Ovary (tissue), 9 donors: ENCODE data around the gene MCAM. TPM values are rescaled to one million over a fixed set of nuclear protein-coding genes. Genes with fewer than 3 reads are reported as not detected.

ENCODE experiments used
- DNase-seq, 5 donors: peaks; one replicate each; pipeline ENCODE4 v3.0.0-alpha.2; 2019 to 2020
- H3K27ac ChIP-seq, 2 donors: fragments of 200-600 bp; one replicate each; pipeline versions ENCODE4 v1.5.1 to v1.8.0; 2019 to 2022
- H3K27me3 ChIP-seq: fragments of 200-600 bp; one replicate; pipeline ENCODE4 v1.8.0; 2022
- H3K36me3 ChIP-seq: fragments of 200-600 bp; sonication (generic); one replicate; pipeline ENCODE4 v1.5.1; 2019
- H3K4me1 ChIP-seq: one replicate; pipeline ENCODE4 v1.8.1; 2013; ENCODE audit warnings: mild to moderate bottlenecking, moderate library complexity; ENCODE audit not compliant: insufficient read depth
- H3K4me3 ChIP-seq: fragments of 200-600 bp; sonication (generic); one replicate; pipeline ENCODE4 v1.5.1; 2017
- H3K9me3 ChIP-seq, 2 donors: fragments of 200-600 bp in 1 of 2; sonication (generic) in 1 of 2; one replicate each; pipeline versions ENCODE4 v1.5.1 to v1.8.1; 2013 to 2019; ENCODE audit warnings: mild to moderate bottlenecking in 1 of 2, moderate library complexity in 1 of 2
- CTCF ChIP-seq, 3 donors: fragments of 450-650 bp in 2 of 3; fragments of 200-600 bp in 1 of 3; IDR thresholded peaks; one replicate each; pipeline versions ENCODE4 v1.5.1 to v1.8.0; 2016 to 2022; ENCODE audit warnings: antibody characterized with exemption in 3 of 3, mild to moderate bottlenecking in 1 of 3
- EP300 ChIP-seq: sonication (generic); formaldehyde crosslinking; IDR thresholded peaks from one replicate; pipeline ENCODE4 v1.6.1; 2017; ENCODE audit warnings: antibody characterized with exemption
- POLR2A ChIP-seq: fragments of 450-650 bp; IDR thresholded peaks from one replicate; pipeline ENCODE4 v1.6.1; 2017; ENCODE audit warnings: antibody characterized with exemption, mild to moderate bottlenecking, moderate library complexity
- WGBS, 3 donors: extraction: QIAGEN DNeasy Blood & Tissue Kit in 1 of 3; methylation state at CpG; one replicate each; pipeline versions ENCODE4 v1.1.5 to v1.1.7; 2013 to 2017; 5-methylcytosine and 5-hydroxymethylcytosine counted together
- intact Hi-C, 4 donors: fragments of 100-400 bp; cut with DNase I; formaldehyde crosslinking; loops; one replicate each; pipeline versions ENCODE4 v1.11.0 to v1.15.1; 2022 to 2023
- polyA plus RNA-seq, 2 donors: library from polyadenylated mRNA; stranded (reverse); fragments of 200-250 nt in 1 of 2; fragments of 350-450 nt in 1 of 2; fragmentation: Illumina TruSeq in 1 of 2; extraction: RNeasy Lipid Tissue Mini Kit (QIAGEN cat#74804) in 1 of 2; gene quantifications; one replicate each; pipeline ENCODE4 v1.2.3, GENCODE V29; 2013 to 2014
- total RNA-seq, 7 donors: library from RNA; depleted of rRNA in 2 of 7; stranded (reverse); fragments of >200 nt in 2 of 7; fragmentation: NEBNext Ultra II Directional in 3 of 7; extraction: Animal tissue kit (Norgen Biotek cat#: 25700) in 3 of 7; gene quantifications; one replicate each; pipeline versions ENCODE4 v1.1.0 to v1.2.4, GENCODE V29; 2016 to 2023
- donor health status: DM: no; HTN: no; CAD: no; lungs with moderate emphysema.
- donor health status: DM: no; HTN: no; CAD: no.
- donor health status: Bipolar disorder and iron deficiency.
- donor health status: DM: yes; HTN: yes; CAD: no.
- donor health status: DM: no; HTN: no; CAD: no.
- donor health status: DM: yes; HTN: yes; CAD: no.

Gene MCAM
- total and polyA plus RNA-seq, 9 donors, result 34.6 to 121 (median 56.8) TPM

- intact Hi-C loops, result loop anchor here in 1 of 4 donors (5.0 to 10.0 kb wide), 2 partner anchors 132 to 245 kb away; partner anchors contain the start of gene CBL
- H3K27me3 ChIP-seq, result no peaks in the 10 kb centered on the region
- peaks cover 10% of the 10 kb centered on the region for H3K4me1 ChIP-seq
- peak; percentile 51 to 81 (median 74) for DNase-seq
- H3K27ac ChIP-seq, result peak overlapping the region; percentile 20 to 60
- WGBS, 3 donors, result 0 to 2% (median 1%) methylated on average over 10 to 85 of the region's 86 CpGs
- H3K9me3 ChIP-seq, result no peaks in the 10 kb centered on the region
- no peaks in the 10 kb centered on the region for H3K36me3 ChIP-seq
- TF ChIP-seq POLR2A, result peak; percentile 39
- peak; percentile 62 to 85 (median 81) for TF ChIP-seq CTCF (IDR thresholded peaks at IDR 0.05)
- TF ChIP-seq EP300, result no peak
- peak overlapping the region; percentile 53 for H3K4me3 ChIP-seq
Observed at GRCh38 chr11:119339589-119340334, 22.8 kb upstream of the MCAM start.

- TF ChIP-seq POLR2A, result no peak
- no peak for TF ChIP-seq EP300
- TF ChIP-seq CTCF (IDR thresholded peaks at IDR 0.05), result no peak
- no peak overlapping the region for H3K27ac ChIP-seq
- H3K36me3 ChIP-seq, result no peaks in the 10 kb centered on the region
- peaks cover 10% of the 10 kb centered on the region for H3K4me1 ChIP-seq
- H3K27me3 ChIP-seq, result no peaks in the 10 kb centered on the region
- H3K9me3 ChIP-seq, result no peaks in the 10 kb centered on the region
- 37 to 47% (median 44%) methylated on average over 11 of the region's 11 CpGs for WGBS, 3 donors
- H3K4me3 ChIP-seq, result peak overlapping the region; percentile 53
- DNase-seq, result no peak
- intact Hi-C loops, result loop anchor here in 1 of 4 donors (5.0 to 10.0 kb wide), 2 partner anchors 132 to 244 kb away; partner anchors contain the start of gene CBL
Observed at GRCh38 chr11:119338965-119339588, 22.1 kb upstream of the MCAM start.

GRCh38 chr11:119338318-119338890 lies 21.5 kb upstream of the MCAM start:
- intact Hi-C loops, result loop anchor here in 1 of 4 donors (5.0 to 10.0 kb wide), 2 partner anchors 131 to 244 kb away; partner anchors contain the start of gene CBL
- DNase-seq, result peak in 4 of 5 donors; percentile 66 to 79 (median 73)
- Histone ChIP-seq H3K27ac (no peak overlapping the region), H3K27me3 (no peaks in the 10 kb centered on the region), H3K4me1 (peaks cover 10% of the 10 kb centered on the region), H3K4me3 (no peak overlapping the region), H3K36me3 (no peaks in the 10 kb centered on the region), H3K9me3 (no peaks in the 10 kb centered on the region)
- 11 to 16% (median 14%) methylated on average over 17 of the region's 17 CpGs for WGBS, 3 donors
- peak; percentile 46 to 73 (median 67) for TF ChIP-seq CTCF (IDR thresholded peaks at IDR 0.05)
- no peak for TF ChIP-seq POLR2A

GRCh38 chr11:119337581-119338317 lies 20.8 kb upstream of the MCAM start:
- Histone ChIP-seq H3K36me3 (no peaks in the 10 kb centered on the region), H3K27me3 (no peaks in the 10 kb centered on the region), H3K27ac (no peak overlapping the region), H3K4me3 (no peak overlapping the region), H3K4me1 (peaks cover 10% of the 10 kb centered on the region), H3K9me3 (no peaks in the 10 kb centered on the region)
- WGBS, 3 donors, result 7 to 16% (median 11%) methylated on average over 8 to 9 of the region's 9 CpGs
- no peak for TF ChIP-seq POLR2A
- TF ChIP-seq EP300, result no peak
- TF ChIP-seq CTCF (IDR thresholded peaks at IDR 0.05), result no peak
- peak in 1 of 5 donors; percentile 52 for DNase-seq
- intact Hi-C loops, result loop anchor here in 1 of 4 donors (5.0 to 10.0 kb wide), 2 partner anchors 130 to 243 kb away; partner anchors contain the start of gene CBL
